HG03064 (cell line): ENCODE measurements around the gene UBE2D2.

Experiments used
- ATAC-seq: cut with Tn5 transposase; IDR thresholded peaks from one replicate; pipeline ENCODE4 v1.9.1; 2021; ENCODE audit warnings: low read depth; ENCODE audit not compliant: unreplicated experiment

UBE2D2 gene

GRCh38 chr5:139658928-139659667 is 98.0 kb downstream of the UBE2D2 start:
- no peak for ATAC-seq

GRCh38 chr5:139659695-139660101 is 98.6 kb downstream of the UBE2D2 start:
- no peak for ATAC-seq

- no peak for ATAC-seq
Measured at GRCh38 chr5:139660105-139660922, 99.2 kb downstream of the UBE2D2 start.

DNA sequence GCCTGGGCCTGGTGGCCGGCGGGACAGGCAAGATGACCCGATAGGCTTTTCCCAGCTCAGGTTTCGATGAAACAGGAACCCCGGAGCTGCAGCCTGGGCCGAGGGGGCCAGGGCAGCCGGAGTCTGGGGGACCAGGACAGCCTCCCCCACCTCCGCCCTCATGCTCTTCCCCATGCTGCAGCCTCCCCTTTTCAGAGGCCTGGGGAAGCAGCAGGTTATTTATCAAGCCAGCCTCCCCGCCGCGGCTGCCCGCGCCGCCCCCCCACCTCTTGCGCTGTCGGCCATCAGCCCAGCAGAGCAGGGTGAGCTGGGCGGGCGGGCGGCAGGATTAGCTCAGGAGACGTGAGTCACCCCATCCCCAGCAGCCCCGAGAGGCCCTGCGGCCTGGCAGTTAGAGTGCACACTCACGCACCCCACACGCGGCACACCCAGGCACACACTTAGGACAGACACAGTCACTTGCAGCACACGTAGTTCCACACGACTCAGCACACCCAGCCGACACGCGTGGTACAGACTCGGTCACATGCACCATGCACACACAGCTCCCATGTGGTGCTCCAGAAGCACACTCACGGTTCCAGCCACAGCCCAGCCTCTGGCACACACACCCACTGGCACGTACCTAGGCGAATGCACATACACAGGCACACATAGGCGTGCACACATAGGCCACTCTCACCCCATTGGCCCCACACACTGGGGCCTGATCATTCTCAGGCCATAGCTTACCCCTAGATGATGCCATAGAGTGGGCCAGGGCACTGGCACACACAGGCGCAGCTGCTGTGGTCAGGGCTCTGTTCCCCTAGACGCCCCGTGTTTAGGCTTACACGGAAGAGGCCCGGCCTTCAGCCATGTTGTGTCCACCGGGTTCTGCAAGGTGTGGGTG is 100.0 kb downstream of the UBE2D2 start:
- ATAC-seq = no peak

DNA sequence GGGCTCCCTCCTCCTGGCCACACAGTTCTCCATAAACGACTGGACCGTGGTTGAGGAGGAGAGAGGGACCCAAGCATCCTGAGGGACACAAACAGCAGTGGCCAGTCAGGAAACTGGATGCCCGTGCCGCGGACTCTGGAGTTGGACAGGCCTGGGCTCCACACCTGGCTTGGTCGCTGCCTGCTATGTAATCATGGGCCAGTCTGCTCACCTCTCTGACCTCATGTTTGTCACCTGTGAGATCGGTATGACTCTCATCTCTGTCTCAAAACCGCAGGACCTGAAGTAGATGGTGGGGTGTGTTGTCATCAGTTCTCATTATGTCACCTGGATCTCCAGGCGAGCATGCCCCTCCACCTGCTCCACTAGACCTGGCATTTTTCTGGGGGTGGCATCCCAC is 101.5 kb downstream of the UBE2D2 start:
- ATAC-seq = no peak

GRCh38 chr5:139663207-139664085 is 102.3 kb downstream of the UBE2D2 start:
- no peak for ATAC-seq

- peak; percentile 23 for ATAC-seq
Measured at GRCh38 chr5:139664086-139664693, 103.1 kb downstream of the UBE2D2 start.

DNA sequence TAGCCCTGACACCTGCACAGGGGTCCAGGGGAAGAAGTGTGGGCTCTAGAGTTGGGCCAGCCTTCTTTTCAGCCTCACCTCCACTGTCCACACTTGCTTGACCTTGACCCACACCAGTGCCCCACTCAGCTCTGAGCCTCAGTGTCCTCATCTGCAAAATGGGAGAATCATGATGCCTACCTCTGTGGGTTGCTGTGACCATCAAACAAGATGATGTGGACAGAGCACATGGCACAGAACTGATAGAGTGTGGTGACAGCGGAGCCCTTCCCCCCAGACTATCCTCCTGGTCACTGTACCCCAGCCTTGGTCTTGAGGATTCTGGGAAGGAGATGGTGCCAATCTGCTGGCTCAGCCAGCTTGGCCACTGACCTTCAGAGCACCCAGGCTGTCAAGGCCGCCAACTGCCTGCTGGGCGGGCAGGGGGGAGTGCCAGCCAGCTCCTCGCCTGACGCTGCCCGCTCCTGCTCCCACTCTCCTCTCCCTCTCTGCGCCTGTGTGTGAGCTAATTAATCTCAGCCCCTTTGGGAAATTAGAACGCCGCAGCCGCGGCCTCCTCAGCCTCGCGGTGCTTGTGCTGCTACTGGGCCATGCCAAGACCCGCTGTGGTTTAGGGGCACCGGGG is 103.7 kb downstream of the UBE2D2 start:
- ATAC-seq = no peak

GRCh38 chr5:139665626-139666025 is 104.5 kb downstream of the UBE2D2 start:
- no peak for ATAC-seq

DNA sequence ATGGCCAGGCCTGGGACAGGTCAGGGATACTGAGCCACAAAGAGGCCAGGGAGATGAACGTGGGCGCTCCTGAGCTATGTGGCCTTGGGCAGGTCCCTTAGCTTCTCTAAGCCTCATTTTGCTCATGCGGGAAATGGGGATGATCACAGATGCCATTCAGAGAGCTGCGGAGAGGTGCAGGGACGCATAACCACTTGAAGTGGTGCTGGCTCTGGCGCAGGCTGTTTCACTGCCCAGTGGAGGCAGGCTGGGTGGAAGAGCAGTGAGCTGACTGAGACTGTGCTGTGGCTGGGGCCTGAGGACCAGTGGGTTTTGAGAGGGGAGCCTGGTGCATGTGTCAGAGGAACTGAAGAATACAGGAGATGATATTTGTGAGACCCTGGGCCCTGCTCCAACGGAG is 105.4 kb downstream of the UBE2D2 start:
- no peak for ATAC-seq

DNA sequence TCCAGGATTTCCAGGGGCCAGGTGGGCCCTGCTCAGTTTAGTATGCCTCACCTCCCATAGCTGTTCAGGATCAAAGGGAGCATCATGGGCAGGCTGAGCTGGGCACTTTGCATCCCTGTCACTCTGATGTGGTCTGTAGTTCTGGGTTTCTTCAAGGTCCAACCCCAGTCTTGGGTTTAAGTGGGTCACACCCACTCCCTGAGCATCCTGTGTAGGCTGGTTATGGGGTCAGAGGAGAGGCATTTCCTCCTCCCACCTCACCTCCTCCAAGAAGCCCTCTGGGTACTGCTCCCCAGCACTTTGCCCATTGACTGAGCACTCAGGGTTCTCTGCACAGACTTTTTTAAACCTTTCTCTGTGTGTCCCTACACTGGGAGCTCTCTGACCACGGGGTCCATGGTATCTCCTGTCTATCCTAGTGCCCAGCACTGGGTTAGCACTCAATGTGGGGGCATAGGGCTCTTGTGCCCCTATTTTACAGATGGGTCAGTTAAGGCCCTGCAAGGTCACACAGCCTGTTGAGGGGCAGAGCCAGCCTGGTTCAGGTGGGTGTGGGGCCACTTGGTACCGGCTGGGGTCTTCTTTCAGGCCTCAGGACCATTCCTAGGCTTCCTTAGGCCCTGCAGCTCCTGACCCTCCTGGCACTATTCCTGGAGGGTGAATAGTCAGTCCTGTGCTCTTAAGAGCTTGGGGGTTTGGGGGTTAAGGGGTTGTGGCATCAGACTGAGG is 106.0 kb downstream of the UBE2D2 start:
- ATAC-seq = no peak

GRCh38 chr5:139667730-139668063 is 106.6 kb downstream of the UBE2D2 start:
- ATAC-seq = no peak

DNA sequence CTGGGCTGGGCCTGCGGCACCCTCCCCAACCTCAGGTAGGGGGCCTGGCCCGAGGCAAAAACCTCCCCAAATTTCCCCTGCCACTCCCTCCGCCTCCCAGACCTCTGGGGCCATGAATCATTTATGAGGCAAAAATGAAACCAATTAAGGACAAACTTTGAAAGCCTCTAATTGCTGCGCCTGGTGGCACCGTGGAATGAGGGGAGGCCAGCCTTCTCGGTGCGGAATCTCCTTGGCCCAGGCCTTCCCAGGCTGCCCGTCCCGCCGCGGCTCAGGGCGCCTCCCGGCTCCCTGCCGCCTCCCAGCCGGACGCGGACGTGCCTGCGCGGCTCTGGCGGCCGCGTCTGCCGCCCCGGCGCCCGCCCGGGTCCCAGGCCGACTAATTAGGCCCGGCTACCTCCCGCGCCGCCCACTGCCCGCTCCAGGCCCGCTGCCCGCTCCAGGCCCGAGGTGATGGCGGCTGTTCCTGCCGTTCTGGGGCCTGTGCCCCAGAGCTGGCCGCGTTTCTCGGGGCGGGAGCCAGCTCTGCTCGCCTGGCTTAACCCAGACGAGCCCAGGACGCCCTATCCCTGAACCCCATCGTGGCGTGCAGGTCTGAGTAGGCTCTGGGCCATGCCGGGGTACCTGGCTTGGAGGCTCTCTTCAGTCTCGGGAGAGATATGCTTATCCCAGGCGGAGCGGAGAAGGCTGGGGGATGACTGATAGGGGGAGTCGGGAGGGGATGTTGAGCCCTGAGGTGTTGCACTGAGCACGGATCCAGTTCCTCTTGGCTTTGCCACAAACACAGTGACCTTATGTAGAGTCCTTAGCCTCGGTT is 107.1 kb downstream of the UBE2D2 start:
- no peak for ATAC-seq

- ATAC-seq = no peak
Measured at GRCh38 chr5:139668924-139669661, 108.0 kb downstream of the UBE2D2 start.

DNA sequence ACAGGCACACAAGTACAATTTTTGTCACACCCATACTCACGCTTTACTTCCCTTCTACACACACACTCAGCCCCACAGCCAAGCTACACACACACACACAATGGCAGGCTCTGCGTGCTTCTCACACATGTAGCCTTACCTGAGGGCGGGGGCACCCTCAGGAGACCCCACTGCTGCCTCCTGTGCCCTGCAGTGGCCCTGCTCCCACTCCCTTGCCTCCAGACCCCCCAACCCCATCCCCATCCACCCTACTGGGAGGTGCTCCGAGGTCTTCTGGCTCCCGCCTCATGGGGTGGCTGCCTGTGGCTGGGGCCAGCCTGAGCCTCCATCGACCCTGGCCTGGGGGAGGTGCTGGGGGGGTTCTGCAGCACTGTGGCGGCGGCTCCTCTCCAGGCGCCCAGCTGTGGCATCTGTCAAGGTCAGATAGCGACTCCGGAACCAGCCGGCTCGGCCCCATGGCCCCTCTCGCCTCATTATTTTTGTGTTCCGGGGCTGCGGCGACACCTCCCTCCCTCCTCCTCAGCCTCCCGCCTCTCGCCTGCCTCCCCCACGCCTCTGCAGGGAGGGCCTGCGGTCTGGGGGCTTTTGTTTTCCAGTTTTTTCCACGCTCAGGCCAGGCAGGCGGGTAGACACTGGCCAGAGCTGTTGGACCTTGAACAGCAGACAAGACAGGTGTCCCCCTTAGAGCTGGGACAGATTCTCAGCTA is 108.7 kb downstream of the UBE2D2 start:
- peak; percentile 15 for ATAC-seq

- peak; percentile 42 for ATAC-seq
Measured at GRCh38 chr5:139670369-139671095, 109.4 kb downstream of the UBE2D2 start.
